ENCODE results near the gene ZBTB18. TPM values are rescaled to one million over a fixed set of nuclear protein-coding genes. Genes with fewer than 3 reads are reported as not detected.

ZBTB18 gene
- total and polyA plus RNA-seq, 2 experiments from 2014 or later, result 1.5 to 16.0 TPM

DNA sequence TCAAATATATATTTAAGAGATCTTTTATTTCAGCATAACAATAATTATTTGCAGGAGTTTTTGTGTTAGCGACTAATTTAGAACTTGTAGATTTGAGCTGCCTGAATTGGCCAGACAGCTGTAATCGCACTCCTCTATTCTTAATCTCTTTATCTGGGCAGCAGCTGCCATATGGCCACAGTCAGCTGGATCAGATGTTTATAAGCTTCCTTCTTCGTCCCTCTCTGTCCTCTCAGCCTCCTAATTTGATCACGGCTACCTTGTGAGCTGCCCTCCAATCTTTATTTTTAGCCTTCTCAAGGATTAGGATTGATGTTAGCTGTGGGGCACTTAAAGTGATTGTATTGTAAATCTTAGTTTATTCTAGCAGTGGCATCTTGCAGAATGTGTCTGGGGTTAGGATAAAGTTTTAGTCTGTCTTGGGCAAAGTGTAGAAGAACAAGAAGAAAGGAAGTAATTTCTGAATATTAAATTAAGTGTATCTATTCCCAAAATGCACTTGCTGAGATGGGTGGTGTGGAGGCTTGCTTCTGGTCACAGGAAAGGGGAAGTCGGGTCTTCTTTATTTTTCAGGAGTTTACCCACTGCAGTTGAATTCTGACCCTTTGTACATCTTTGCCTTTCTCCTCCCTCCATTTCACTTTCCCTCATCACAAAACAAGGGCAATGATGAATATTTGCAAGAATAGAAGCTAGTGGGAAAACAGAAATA lies 1.1 kb downstream of the ZBTB18 start:
- Histone ChIP-seq H3K4me3 (no peak overlapping the region), H3K4me1 (ENCODE audit: low read depth) (peaks cover 31% of the 10 kb centered on the region)

DNA sequence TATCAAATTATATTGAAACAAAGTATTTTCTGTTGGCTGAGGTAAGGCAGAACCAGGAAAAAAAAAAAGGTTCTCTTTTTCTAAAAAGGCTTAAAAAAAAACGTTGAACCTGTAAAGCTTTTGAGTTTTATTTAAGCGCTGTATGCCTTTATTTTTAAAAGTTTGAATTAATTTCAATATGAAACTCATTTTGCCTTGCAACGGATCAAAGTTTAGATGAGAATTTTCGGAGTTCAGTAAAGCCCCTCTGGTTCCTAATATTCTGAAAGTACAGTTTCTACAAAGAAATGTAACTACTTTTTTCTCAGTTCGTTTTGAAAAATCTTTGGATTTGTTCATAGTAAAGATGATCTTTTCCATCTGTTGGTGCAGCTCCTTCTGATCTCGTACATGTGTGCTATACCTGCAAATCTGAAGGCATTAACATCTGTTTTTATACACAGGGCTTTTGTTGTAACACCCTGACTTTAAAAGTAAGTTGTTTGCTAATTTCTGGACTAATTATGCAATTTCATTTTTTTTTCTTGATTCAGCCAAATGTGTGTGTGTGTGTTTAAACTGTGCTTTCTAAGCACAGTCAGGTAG lies 1.7 kb downstream of the ZBTB18 start:
- TF ChIP-seq, protein P1, sequence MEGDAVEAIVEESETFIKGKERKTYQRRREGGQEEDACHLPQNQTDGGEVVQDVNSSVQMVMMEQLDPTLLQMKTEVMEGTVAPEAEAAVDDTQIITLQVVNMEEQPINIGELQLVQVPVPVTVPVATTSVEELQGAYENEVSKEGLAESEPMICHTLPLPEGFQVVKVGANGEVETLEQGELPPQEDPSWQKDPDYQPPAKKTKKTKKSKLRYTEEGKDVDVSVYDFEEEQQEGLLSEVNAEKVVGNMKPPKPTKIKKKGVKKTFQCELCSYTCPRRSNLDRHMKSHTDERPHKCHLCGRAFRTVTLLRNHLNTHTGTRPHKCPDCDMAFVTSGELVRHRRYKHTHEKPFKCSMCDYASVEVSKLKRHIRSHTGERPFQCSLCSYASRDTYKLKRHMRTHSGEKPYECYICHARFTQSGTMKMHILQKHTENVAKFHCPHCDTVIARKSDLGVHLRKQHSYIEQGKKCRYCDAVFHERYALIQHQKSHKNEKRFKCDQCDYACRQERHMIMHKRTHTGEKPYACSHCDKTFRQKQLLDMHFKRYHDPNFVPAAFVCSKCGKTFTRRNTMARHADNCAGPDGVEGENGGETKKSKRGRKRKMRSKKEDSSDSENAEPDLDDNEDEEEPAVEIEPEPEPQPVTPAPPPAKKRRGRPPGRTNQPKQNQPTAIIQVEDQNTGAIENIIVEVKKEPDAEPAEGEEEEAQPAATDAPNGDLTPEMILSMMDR (IDR thresholded peaks at IDR 0.05; ENCODE audit: low read depth, low read length), result no peak
- H3K27me3 ChIP-seq, result no peaks in the 10 kb centered on the region
- no peak overlapping the region for H3K4me3 ChIP-seq
- peaks cover 7% of the 10 kb centered on the region for H3K36me3 ChIP-seq
- DNase-seq (ENCODE audit: low read depth in 1 of 2, low spot score in 1 of 2), result no peak
- peaks cover 31% of the 10 kb centered on the region for H3K4me1 ChIP-seq (ENCODE audit: low read depth)
- no peak overlapping the region for H3K27ac ChIP-seq
- H3K9me3 ChIP-seq (ENCODE audit: low read depth), result no peaks in the 10 kb centered on the region

More for the DNA sequence above, 1.1 kb downstream of the ZBTB18 start:
- no peaks in the 10 kb centered on the region for H3K27me3 ChIP-seq
- H3K27ac ChIP-seq, result no peak overlapping the region
- no peak for DNase-seq (ENCODE audit: low read depth in 1 of 2, low spot score in 1 of 2)
- TF ChIP-seq, protein P1 (IDR thresholded peaks at IDR 0.05; ENCODE audit: low read depth, low read length), result no peak
- H3K9me3 ChIP-seq (ENCODE audit: low read depth), result no peaks in the 10 kb centered on the region
- peaks cover 7% of the 10 kb centered on the region for H3K36me3 ChIP-seq

DNA sequence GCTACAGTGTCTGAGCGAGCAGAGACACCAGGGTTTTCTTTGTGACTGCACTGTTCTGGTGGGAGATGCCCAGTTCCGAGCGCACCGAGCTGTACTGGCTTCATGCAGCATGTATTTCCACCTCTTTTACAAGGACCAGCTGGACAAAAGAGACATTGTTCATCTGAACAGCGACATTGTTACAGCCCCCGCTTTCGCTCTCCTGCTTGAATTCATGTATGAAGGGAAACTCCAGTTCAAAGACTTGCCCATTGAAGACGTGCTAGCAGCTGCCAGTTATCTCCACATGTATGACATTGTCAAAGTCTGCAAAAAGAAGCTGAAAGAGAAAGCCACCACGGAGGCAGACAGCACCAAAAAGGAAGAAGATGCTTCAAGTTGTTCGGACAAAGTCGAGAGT lies 2.7 kb downstream of the ZBTB18 start:
- Histone ChIP-seq H3K9me3 (ENCODE audit: low read depth) (no peaks in the 10 kb centered on the region), H3K27ac (no peak overlapping the region), H3K27me3 (no peaks in the 10 kb centered on the region), H3K36me3 (peaks cover 7% of the 10 kb centered on the region), H3K4me1 (ENCODE audit: low read depth) (peaks cover 31% of the 10 kb centered on the region), H3K4me3 (no peak overlapping the region)
- TF ChIP-seq, protein P1 (IDR thresholded peaks at IDR 0.05; ENCODE audit: low read depth, low read length), result no peak
- no peak for DNase-seq (ENCODE audit: low read depth in 1 of 2, low spot score in 1 of 2)

DNA sequence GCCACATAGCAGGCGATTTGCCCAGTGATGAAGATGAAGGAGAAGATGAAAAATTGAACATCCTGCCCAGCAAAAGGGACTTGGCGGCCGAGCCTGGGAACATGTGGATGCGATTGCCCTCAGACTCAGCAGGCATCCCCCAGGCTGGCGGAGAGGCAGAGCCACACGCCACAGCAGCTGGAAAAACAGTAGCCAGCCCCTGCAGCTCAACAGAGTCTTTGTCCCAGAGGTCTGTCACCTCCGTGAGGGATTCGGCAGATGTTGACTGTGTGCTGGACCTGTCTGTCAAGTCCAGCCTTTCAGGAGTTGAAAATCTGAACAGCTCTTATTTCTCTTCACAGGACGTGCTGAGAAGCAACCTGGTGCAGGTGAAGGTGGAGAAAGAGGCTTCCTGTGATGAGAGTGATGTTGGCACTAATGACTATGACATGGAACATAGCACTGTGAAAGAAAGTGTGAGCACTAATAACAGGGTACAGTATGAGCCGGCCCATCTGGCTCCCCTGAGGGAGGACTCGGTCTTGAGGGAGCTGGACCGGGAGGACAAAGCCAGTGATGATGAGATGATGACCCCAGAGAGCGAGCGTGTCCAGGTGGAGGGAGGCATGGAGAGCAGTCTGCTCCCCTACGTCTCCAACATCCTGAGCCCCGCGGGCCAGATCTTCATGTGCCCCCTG lies 3.3 kb downstream of the ZBTB18 start:
- peaks cover 7% of the 10 kb centered on the region for H3K36me3 ChIP-seq
- no peaks in the 10 kb centered on the region for H3K27me3 ChIP-seq
- no peak overlapping the region for H3K27ac ChIP-seq
- no peak overlapping the region for H3K4me3 ChIP-seq
- TF ChIP-seq, protein P1 (IDR thresholded peaks at IDR 0.05; ENCODE audit: low read depth, low read length), result no peak
- DNase-seq (ENCODE audit: low read depth in 1 of 2, low spot score in 1 of 2), result no peak
- H3K4me1 ChIP-seq (ENCODE audit: low read depth), result peaks cover 31% of the 10 kb centered on the region
- H3K9me3 ChIP-seq (ENCODE audit: low read depth), result no peaks in the 10 kb centered on the region

DNA sequence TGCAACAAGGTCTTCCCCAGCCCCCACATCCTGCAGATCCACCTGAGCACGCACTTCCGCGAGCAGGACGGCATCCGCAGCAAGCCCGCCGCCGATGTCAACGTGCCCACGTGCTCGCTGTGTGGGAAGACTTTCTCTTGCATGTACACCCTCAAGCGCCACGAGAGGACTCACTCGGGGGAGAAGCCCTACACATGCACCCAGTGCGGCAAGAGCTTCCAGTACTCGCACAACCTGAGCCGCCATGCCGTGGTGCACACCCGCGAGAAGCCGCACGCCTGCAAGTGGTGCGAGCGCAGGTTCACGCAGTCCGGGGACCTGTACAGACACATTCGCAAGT lies 3.8 kb downstream of the ZBTB18 start:
- no peak overlapping the region for H3K27ac ChIP-seq
- TF ChIP-seq, protein P1 (IDR thresholded peaks at IDR 0.05; ENCODE audit: low read depth, low read length), result no peak
- peaks cover 31% of the 10 kb centered on the region for H3K4me1 ChIP-seq (ENCODE audit: low read depth)
- no peaks in the 10 kb centered on the region for H3K9me3 ChIP-seq (ENCODE audit: low read depth)
- H3K27me3 ChIP-seq, result no peaks in the 10 kb centered on the region
- H3K36me3 ChIP-seq, result peaks cover 7% of the 10 kb centered on the region
- no peak overlapping the region for H3K4me3 ChIP-seq
- DNase-seq (ENCODE audit: low read depth in 1 of 2, low spot score in 1 of 2), result no peak

All from cardiac muscle cell (in vitro differentiated cells and primary cell).